GM23248 (cell line): Measurements from ENCODE around the gene DNMT1.

Experiments
- EZH2 ChIP-seq: fragments of 200-600 bp; sonication (generic); IDR thresholded peaks from 2 replicates; pipeline ENCODE4 v1.6.1; 2018; ENCODE audit warnings: antibody characterized with exemption, mild to moderate bottlenecking; ENCODE audit not compliant: insufficient read depth, poor library complexity, severe bottlenecking
- EZH2phosphoT487 ChIP-seq: fragments of 200-600 bp; sonication (generic); IDR thresholded peaks from 2 replicates; pipeline ENCODE4 v1.6.1; 2018; ENCODE audit warnings: antibody characterized with exemption, moderate library complexity, mild to moderate bottlenecking, low read depth; ENCODE audit not compliant: insufficient read depth

- TF ChIP-seq EZH2phosphoT487: no peak
- no peak for TF ChIP-seq EZH2
Measured at GRCh38 chr19:10091370-10091687, 103.4 kb downstream of the DNMT1 start.
